Raji (cell line): ENCODE measurements around the gene RFTN2.

Experiments used
- POLR2A ChIP-seq: IDR thresholded peaks from 2 replicates; pipeline ENCODE4 v1.6.1; 2011; ENCODE audit warnings: low read depth, low read length, control low read depth; ENCODE audit not compliant: insufficient read depth

The RFTN2 gene

DNA sequence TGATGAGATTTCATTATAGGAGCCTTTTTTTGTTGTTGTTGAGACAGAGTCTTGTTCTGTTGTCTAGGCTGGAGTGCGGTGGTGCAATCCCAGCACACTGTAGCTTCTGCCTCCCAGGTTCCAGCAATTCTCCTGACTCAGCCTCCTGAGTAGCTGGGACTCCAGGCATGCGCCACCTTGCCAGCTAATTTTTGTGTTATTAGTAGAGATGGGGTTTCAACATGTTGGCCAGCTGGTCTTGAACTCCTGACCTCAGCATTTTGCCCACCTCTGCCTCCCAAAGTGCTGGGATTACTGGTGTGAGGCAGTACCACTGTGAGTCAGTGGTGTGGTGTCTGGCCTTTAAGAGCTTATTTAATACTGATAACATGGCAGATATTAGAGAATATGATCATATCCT, 99.4 kb downstream of the RFTN2 start:
- no peak for TF ChIP-seq POLR2A

DNA sequence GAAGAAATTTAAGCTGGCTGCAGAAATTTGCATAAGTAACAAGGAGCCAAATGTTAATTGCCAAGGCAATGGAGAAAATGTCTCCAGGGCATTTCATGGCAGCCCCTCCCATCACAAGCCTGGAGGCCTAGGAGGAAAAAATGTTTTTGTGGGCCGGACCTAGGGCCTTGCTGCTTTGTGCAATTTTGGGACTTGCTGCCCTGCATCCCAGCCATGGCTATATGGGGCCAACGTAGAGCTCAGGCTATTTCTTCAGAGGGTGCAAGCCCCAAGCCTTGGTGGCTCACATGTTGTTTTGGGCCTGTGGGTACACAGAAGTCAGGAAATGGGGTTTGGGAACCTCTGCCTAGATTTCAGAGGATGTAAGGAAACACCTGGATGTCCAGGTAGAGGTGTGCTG, 101.8 kb downstream of the RFTN2 start:
- TF ChIP-seq POLR2A = no peak

DNA sequence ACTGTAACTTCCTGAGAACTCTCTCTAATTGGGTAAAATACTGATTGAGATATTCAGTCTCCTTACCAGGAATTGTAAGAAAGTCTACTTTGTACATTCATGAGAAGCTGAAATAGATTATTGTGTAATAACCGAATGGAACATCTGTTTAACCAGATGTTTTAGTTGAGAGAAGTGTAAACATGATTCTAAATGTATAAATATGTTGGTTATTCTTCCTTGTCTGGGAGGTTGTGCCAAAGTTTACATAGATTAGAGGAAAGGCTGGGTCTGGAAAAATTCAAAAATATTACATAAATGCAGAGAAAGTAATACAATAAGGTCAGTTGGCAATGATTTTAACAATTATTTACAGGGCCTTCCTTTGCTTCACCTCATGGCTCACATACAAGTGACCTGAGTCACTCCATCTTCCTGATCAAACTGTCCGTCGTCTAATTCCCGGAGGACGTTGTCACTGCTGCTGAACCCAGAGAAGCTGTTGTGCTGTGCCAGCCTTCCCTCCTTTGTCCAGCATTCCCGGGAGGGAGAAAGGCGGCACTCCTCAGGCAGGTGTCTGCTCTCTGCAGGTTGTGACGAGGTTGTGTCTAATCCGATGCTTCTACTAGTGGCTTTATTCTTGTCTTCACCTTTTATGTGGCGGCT, 103.6 kb downstream of the RFTN2 start:
- TF ChIP-seq POLR2A = no peak

DNA sequence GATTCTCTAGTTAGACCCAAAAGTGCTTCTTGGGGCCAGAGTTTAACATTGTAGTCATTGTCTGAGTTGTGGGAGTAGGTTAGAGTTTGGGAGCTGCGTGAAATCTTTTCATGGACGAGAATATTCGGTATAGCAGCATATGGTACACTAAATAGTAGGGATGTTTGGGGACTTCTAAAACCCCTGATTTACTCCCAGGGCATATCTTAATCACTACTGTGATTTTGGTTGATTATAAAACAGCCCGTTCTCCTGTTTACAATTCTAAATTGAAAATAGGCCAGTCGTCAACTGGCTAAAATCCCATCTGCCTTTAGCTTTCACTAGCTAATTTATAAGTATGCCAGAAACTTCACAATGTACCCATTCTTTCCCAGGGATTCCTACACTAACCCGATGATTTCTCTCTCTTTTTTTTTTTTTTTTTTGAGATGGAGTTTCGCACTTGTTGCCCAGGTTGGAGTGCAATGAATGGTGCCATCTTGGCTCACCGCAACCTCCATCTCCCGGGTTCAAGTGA, 115.2 kb downstream of the RFTN2 start:
- TF ChIP-seq POLR2A = no peak

GRCh38 chr2:197559681-197560080, 115.7 kb downstream of the RFTN2 start:
- TF ChIP-seq POLR2A = no peak

DNA sequence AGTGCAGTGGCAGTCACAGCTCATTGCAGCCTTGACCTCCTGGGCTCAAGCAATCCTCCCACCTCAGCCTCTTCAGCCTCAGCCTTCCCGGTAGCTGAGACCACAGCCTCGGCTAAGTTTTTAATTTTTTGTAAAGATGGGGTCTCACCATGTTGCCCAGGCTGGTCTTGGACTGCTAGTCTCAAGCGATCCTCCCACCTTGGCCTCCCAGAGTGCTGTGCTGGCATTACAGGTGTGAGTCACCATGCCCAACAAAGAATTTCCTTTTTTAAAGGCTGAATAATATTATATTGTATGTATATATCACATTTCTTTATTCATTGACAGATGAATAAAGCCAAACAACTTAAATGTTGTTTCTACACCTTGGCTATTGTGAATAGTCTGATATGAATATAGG, 117.0 kb downstream of the RFTN2 start:
- no peak for TF ChIP-seq POLR2A

DNA sequence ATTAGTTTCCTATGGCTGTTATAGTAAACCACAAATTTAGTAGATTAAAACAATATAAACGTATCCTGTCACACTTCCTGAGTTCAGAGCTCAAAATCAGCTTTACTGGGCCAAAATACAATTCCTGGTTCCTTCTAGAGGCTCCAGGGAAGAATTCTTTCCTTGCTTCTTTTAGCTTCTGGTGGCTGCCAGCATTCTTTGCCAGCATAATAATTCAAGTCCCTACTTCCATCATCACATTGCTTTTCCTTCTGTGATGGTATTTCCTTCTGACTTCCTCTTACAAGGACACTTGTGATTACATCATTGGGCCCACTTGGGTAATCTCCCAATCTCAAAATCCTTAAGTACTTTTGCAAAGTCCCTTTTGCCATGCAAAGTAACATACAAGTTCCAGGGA, 118.9 kb downstream of the RFTN2 start:
- no peak for TF ChIP-seq POLR2A

DNA sequence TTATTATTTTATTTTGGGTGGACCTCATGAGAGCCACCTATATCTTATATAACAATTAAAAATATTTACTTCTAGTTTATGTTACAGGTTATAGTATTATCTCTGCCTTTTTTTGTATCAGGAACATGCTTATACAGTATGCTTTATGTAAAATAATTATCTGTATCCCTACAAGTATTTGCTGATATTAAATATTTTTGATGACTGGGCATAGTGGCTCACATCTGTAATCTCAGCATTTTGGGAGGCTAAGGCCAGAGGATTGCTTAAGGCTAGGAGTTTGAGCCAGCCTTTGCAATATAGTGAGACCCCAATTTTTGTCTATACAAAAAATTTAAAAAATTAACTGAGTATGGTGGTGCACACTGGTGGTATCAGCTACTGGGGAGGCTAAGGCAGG, 119.9 kb downstream of the RFTN2 start:
- no peak for TF ChIP-seq POLR2A

DNA sequence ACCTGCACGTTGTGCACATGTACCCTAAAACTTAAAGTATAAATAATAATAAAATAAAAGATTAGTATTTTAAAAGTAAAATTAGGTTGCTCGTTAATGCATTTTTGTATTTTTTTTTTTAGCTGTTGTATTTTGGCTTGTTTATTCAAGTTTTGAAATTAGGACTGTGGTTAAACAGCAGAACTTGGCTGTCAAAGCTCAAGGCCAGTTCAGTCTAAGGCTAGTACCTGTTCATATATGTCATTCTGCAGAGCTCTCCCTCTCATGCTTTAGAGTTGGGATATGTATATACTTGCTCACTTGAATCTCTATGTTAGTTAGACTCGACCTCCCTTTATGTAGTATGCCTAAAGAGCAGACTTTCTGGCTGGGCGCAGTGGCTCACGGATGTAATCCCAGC, 126.8 kb downstream of the RFTN2 start:
- TF ChIP-seq POLR2A = no peak

DNA sequence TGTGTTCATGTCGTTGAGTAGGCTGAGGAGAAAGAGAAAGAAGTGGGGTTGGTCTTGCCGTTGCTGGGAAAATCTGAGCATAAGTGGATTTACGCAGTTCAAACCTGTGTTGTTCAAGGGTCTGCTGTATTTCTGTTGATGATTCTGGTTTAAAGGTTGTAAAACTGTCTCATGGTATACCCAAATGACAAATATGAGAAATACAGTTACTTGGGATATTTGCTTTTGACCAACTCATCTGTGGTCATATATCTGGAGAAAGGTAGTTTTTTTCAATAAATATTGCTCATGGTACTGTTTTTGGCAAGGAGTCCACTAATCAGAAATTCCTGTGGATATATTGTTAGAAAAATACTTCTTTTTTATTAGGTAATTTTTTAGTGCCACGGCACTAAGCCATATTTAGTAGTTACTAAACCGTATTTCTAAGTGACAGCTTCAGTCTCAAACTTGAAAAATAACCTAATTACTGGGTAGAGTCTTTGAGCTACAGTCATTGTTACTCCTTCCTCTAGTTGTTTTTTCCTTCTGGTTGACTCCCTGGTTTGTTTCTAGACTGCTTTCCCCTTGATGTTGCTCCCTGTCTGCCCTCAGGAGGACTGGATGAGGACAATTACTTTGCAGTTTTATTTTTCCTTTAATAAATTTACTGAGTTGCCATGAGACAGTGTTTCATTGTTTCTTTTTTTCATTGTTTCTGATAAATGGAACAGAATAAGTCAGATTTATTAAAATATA, 128.1 kb downstream of the RFTN2 start:
- no peak for TF ChIP-seq POLR2A

DNA sequence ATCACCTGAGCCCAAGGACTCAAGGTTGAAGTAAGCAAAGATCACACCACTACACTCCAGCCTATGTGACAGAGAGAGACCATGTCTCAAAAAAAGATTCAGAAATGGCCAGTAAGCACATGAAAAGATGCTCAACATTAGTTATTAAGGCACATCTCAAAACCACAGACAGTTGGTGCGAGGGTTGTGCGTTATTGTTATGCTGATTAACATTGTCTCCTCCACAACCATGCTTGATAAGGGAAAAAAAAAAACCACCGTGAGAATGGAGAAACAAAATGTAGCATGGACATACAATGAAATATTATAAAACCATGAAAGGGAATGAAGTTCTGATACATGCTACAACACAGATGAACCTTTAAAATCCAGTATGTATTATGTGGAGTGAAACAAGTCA, 132.2 kb downstream of the RFTN2 start:
- no peak for TF ChIP-seq POLR2A

GRCh38 chr2:197539734-197540133, 135.7 kb downstream of the RFTN2 start:
- TF ChIP-seq POLR2A = no peak

DNA sequence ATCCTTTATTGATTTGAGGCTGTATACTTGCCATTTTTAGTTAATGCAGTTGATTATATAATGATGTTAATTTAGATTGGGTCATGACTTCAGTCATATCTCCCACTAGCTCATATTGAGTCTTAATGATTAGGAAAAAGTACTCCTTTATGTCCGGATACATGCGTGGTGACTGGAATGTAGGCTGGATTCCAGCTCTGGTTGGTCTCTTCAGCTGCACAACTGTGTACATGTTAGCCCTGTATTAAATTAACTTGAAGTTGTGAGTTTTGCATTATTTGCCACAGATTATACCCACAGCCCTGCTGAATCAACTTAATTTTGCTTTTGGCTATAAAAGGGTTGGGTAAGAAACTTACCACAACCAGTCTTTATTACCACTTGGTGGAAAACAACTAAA, 137.0 kb downstream of the RFTN2 start:
- no peak for TF ChIP-seq POLR2A
